HG02610 (cell line): ENCODE measurements around the gene CCP110.

Source experiments
- ATAC-seq: cut with Tn5 transposase; IDR thresholded peaks from one replicate; pipeline ENCODE4 v1.9.1; 2021; ENCODE audit warnings: mild to moderate bottlenecking, moderate library complexity; ENCODE audit not compliant: unreplicated experiment

The CCP110 gene

GRCh38 chr16:19523559-19524355 is at the start of gene CCP110:
Gene CCP110, plus strand, starts transcription at chr16:19523942. Its CDS starts 3,940 bp downstream, at chr16:19527882.
- ATAC-seq: peak; percentile 68

GRCh38 chr16:19474617-19475016 is 49.1 kb upstream of the CCP110 start:
- no peak for ATAC-seq

GRCh38 chr16:19478505-19478904 is 45.2 kb upstream of the CCP110 start:
- ATAC-seq: no peak

- ATAC-seq: no peak
These were observed 44.4 kb upstream of the CCP110 start for GRCh38 chr16:19479302-19479721.

GRCh38 chr16:19481296-19481695 is 42.4 kb upstream of the CCP110 start:
- ATAC-seq: no peak

GRCh38 chr16:19481769-19482168 is 42.0 kb upstream of the CCP110 start:
- no peak for ATAC-seq

GRCh38 chr16:19482291-19482690 is 41.5 kb upstream of the CCP110 start:
- ATAC-seq: no peak

GRCh38 chr16:19484096-19484495 is 39.6 kb upstream of the CCP110 start:
- no peak for ATAC-seq

GRCh38 chr16:19485611-19486010 is 38.1 kb upstream of the CCP110 start:
- no peak for ATAC-seq

GRCh38 chr16:19486051-19486450 is 37.7 kb upstream of the CCP110 start:
- ATAC-seq: no peak

- no peak for ATAC-seq
These were observed 36.9 kb upstream of the CCP110 start for GRCh38 chr16:19486750-19487325.

- no peak for ATAC-seq
These were observed 35.5 kb upstream of the CCP110 start for GRCh38 chr16:19488213-19488640.

- ATAC-seq: no peak
These were observed 33.1 kb upstream of the CCP110 start for GRCh38 chr16:19490619-19491018.

GRCh38 chr16:19497176-19497575 is 26.6 kb upstream of the CCP110 start:
- ATAC-seq: no peak

- ATAC-seq: no peak
These were observed 24.7 kb upstream of the CCP110 start for GRCh38 chr16:19499006-19499405.

- no peak for ATAC-seq
These were observed 24.3 kb upstream of the CCP110 start for GRCh38 chr16:19499481-19499880.

GRCh38 chr16:19502395-19503131 is 21.2 kb upstream of the CCP110 start:
- no peak for ATAC-seq

- no peak for ATAC-seq
These were observed 20.2 kb upstream of the CCP110 start for GRCh38 chr16:19503461-19504075.

GRCh38 chr16:19505600-19506303 is 18.0 kb upstream of the CCP110 start:
- ATAC-seq: no peak

GRCh38 chr16:19506965-19507364 is 16.8 kb upstream of the CCP110 start:
- ATAC-seq: no peak

GRCh38 chr16:19507867-19508266 is 15.9 kb upstream of the CCP110 start:
- ATAC-seq: no peak
